A549 treated with AZD9567 at 1 μM for 4 hours (cell line): ENCODE measurements around the gene GLCE. TPM values are rescaled to one million over a fixed set of nuclear protein-coding genes. Genes with fewer than 3 reads are reported as not detected.

Experiments used
- total RNA-seq: library from RNA; stranded (reverse); fragments of 200-300 nt; extraction: Qiagen RNA extraction; gene quantifications from 5 replicates; pipeline ENCODE4 v1.2.3, GENCODE V29; 2022; ENCODE audit not compliant: insufficient read depth

The GLCE gene
- 16.9 to 21.0 TPM (median 18.7 TPM) in 5 replicates for total RNA-seq

GRCh38 chr15:69160141-69160993 is at the start of gene GLCE:
TSS of gene GLCE (plus strand) at chr15:69160635. CDS start at chr15:69255807, 95,172 bp downstream.

DNA sequence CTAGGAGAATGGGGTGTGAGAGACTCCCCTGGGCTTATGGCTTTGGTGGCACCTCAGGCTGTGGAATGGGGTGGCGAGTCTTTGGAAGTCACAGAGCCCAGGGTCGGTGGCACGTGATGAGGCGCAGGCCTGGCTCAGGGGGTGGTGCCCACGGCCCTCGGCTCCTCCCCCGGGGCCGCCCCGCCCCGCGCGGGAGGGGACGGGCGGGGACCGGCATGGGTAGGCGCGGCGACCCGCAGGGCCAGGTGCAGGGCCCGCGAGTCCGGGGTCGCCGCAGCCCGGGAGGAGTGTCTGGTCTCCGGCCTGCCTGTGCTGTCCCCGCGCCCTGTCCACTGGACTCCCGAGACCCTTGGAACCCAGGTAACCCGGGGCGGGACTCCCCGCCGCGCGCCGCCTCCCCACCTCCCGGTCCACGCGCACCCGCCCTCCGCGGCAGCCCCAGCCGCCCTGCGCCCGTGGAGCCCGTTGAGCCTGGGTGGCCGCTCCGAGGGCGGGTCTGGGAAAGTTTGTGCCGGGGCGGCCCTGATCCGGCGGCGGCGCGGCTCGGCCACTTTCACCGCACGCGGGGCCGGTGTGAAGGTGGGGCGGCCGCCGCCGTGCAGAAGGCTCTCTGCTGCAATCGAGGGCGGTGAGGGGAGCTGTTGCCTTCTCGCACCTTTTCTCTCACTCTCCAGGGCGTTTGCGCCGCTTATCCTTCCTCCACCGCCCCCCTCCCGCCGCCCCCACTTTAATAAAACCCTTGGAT is 138.4 kb downstream of the GLCE start, which contains the start of gene PAQR5:
Gene PAQR5 (plus strand): TSS at position 216 of the 745 bp plus-strand sequence. CDS start 61,169 bp downstream, outside the sequence.

Other genes with a start within 250 kb of the GLCE start
- gene SPESP1, start 230.1 kb upstream of the GLCE start, total RNA-seq: not detected in 5 replicates
- 0.16 to 0.31 TPM (median 0.26 TPM) in 4 of 5 replicates, not detected in the other for gene NOX5, start 145.9 kb upstream of the GLCE start, total RNA-seq
- 73.1 to 98.2 TPM (median 93.0 TPM) in 5 replicates for gene PAQR5, start 138.3 kb downstream of the GLCE start, total RNA-seq